GM21576 (cell line): Measurements from ENCODE around the gene EFHC1.
"Not testable (repeated sequence)": the region's sequence is repeated elsewhere in the genome, so short reads cannot be mapped to it uniquely, and the experiment has no call there.

Experiments
- ATAC-seq: cut with Tn5 transposase; IDR thresholded peaks from one replicate; pipeline ENCODE4 v1.9.1; 2021; ENCODE audit warnings: mild to moderate bottlenecking, moderate library complexity; ENCODE audit not compliant: unreplicated experiment

Gene EFHC1

DNA sequence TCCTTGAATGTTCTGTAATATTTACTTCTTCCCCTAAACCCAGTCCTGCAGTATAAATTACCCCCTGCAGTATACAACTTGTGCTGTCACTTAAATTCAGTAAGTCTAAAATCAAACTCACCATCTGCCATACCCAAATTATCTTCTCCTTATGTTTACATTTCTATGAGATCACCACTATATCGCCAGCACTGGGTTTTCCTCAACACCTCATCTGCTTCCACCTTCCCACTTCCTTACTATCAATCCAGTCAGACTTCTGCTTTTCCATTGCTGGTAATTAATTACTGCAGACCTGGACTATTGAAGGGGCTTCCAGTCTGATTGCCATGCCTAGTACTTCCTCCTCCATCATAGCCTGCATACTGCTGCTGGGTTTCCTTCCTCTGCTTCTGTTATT is 15.2 kb downstream of the EFHC1 start:
- no peak for ATAC-seq

- no peak for ATAC-seq
Observed at GRCh38 chr6:52438926-52439325, 18.8 kb downstream of the EFHC1 start.

- no peak for ATAC-seq
Observed at GRCh38 chr6:52454556-52454955, 34.4 kb downstream of the EFHC1 start.

GRCh38 chr6:52457096-52457495 is 37.0 kb downstream of the EFHC1 start:
- no peak for ATAC-seq

DNA sequence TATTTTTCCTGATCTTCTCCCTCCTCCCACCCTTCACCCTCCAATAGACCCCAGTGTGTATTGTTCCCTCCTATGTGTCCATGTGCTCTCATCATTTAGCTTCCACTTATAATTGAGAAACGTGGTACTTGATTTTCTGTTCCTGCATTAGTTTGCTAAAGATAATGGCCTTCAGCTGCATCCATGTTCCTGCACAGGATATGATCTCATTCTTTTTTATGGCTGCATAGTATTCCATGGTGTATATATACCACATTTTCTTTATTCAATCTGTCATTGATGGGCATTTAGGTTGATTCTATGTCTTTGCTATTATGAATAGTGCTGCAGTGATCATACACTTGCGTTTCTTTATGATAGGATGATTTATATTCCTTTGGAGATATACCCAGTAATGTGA is 41.1 kb downstream of the EFHC1 start:
- not testable (repeated sequence) for ATAC-seq

- no peak for ATAC-seq
Observed at GRCh38 chr6:52474173-52474572, 54.0 kb downstream of the EFHC1 start.

DNA sequence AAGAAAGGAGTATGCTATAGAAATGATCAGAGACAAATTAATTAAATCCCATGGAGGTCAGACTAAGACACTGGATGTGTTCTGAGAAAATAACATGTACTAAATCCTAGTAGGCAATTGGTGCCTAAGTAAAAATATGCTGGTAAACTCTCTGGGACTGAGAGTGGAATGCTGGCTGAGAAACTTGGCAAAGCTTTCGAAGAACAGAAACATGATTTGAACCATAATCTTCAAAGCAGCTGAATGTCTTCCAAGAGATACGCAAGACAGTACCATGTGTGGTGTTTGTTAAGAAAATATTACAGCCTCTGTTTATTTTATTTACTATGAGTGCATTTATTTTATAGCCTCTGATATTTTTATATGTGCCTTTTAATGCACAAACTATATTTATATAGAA is 55.2 kb downstream of the EFHC1 start:
- no peak for ATAC-seq

DNA sequence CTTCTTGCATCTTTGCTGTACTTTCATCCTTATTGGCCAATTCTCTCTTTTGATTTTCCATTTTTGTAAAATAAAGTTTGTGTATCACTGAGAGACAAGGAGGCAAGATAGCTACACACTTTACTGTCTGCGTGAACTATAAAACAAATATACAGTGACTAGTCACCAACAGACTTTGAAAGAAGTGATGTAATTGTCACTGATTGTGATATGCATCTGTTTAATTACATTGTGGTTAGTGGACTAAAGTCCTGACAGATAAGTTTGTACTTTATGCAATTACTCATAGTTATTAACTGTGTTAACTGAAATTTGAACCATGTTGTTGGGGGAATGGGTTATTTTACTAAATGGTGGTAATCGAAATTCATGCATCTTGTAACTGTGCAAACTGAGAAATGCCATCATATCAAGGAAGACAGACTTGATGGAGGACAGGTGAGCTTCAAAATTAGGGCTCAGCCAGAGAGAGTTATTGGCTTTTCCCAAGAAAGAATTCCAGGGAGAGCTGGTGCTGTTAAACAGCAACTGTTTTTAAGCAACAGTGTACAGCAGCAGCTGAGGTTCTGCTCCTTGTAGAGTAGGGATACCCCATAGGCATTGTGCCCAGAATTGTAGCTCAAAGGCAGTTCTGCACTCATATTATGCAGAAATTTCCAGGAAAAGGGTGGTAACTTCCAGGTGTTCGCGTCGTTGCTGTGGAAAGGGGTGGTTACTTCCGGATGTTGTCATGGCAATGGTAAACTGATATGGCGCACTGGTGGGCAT is 62.9 kb downstream of the EFHC1 start:
- no peak for ATAC-seq

DNA sequence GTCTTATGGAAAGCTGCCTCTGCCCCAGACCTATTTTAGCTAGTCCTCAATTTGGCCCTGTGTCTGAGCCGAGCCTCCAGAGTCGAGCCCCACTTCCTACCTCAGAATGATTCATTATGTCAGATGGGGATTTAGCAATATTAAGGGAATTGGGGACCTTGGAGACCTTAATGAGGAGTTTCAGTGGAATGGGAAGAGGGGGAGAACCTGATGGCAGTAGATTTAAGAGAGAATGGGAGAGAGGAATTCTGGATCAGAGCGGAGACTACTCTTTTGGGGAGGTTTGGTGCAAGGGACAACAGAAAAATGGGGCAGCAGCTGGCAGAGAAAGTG is 63.5 kb downstream of the EFHC1 start:
- ATAC-seq: no peak

DNA sequence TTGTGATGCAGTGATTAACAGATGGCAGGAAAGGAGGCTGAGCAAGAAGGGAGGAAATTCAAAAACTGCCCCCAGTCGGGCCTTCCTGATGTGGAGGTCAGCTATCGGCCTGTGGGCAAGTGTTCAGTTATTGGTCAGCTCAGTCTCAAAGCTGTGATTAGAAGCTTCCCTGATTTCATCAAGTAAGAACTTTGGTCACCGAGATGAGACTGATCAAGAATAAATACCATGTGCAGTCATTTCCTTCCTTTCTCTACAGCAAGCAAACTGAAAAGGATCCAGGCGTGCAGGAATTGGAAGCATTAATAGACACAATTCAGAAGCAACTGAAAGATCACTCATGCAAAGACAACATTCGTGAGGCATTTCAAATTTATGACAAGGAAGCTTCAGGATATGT is 69.7 kb downstream of the EFHC1 start:
- ATAC-seq: no peak

DNA sequence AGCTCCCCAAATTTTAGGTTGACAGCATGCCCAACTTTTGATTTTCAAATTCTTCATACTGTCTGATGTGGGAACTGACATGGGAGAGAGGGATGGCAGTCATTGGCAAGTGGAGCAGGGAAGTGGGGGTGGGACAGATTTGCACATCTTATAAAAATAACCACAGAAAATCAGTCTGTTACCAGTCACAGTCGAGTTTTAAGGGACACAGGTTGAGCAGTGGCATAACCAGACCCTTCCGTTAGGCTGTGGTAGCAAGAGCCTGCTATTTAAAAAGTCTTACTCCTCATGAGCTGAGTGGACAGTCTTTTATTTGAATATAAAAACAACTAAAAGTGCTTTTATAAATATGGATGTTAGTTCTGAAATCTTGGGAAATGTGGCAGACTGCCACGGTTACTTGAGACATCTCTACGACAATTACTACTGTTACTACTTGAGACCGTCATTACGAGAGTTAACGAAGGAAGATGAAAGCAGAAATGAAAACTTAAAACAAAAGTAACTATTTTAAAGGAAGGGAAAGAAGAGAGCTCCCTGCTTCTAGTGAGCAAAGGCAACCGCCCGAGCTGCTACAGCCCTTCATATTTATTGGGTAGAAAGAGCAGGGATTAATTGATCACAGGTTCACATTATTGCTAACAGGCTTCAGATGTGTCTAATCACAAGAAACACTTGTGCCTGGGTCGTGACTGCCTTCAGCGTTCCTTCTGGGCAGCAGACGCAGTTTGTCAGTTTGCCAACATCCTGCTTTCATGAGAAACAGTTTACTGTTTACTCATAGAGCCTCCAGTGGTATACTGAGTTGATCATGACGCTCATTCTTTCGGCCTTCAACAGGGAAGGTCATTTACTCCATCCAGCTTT is 71.3 kb downstream of the EFHC1 start:
- peak; percentile 69 for ATAC-seq

DNA sequence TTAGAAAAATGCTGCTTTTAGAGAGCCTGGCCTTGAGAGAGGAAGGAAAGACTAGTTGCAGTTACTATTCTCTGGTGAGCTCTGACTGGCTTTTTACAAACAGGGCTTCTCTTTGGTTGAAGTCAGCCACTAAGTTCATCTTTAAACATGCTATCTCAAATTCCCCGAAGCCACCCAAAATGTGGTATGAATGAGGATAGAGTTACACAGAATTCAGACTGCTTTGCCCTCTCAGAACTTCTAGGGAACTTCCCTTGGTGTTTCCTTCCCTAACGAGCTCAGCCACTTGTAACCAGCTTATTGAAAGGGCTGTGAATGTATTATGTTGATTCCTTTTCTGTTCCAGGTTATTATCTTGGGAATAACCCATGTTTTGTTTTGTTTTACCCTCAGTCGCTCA is 73.5 kb downstream of the EFHC1 start:
- no peak for ATAC-seq

- no peak for ATAC-seq
Observed at GRCh38 chr6:52494298-52495072, 74.3 kb downstream of the EFHC1 start.

- ATAC-seq: no peak
Observed at GRCh38 chr6:52495922-52496321, 75.8 kb downstream of the EFHC1 start.

DNA sequence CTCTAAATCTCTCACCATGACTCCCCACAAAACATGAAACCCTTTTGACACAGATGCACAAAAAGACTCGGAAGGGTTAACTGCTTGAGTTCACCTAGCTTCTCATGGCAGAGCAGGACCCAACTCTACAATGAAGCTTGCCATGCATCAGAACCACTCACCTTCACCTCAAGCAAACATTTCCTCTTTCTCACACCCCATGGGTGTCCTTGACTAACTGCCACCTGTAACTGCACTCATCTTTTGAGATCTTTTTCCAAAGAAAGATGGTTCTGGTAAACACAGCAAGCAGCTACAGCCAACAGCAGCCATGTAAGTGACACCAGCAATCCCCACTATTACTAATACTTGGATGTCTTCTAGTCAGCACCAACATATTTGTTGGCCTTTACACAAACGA is 76.5 kb downstream of the EFHC1 start:
- ATAC-seq: no peak

GRCh38 chr6:52497652-52498408 is 77.7 kb downstream of the EFHC1 start:
- ATAC-seq: peak; percentile 85

- ATAC-seq: peak; percentile 35
Observed at GRCh38 chr6:52498538-52499017, 78.4 kb downstream of the EFHC1 start.

DNA sequence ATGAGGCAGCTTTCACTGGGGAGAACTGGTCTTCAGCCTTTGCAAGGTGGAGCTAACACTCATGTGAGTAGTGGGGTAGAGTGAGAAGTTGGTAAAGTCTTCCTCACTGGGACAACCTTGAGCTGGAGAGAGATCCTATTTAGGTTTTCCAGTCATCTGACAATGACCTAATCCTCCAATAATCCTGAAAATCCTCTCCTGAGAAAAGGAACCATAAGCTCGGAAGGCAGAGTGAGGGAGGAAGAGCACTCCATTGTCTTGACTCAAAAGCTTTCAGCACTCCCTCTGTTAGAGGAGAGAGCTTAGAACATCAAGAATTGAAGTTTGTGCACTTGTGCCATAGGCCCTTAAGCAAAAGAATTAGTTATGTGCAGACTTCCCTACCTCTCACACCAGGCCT is 78.9 kb downstream of the EFHC1 start:
- ATAC-seq: no peak

- no peak for ATAC-seq
Observed at GRCh38 chr6:52499681-52500236, 79.6 kb downstream of the EFHC1 start.
